Panc1 (cell line): ENCODE results near the gene POSTN. TPM values are rescaled to one million over a fixed set of nuclear protein-coding genes. Genes with fewer than 3 reads are reported as not detected.

Source experiments
- ATAC-seq: fragments of 200-7000 bp; cut with Tn5 transposase; 2 replicates; pipeline ENCODE4 v1.9.1; 2020; ENCODE audit warnings: mild to moderate bottlenecking, moderate library complexity
- Bru-seq: library from RNA; stranded (reverse); fragments of 400-500 nt; gene quantifications from one replicate; lab custom pipeline; 2021; lab: Mats Ljungman, UMichigan
- BruChase-seq, 2 experiments: library from RNA; stranded (reverse); fragments of 400-500 nt; gene quantifications; one replicate each; lab custom pipeline; 2021; lab: Mats Ljungman, UMichigan
- BruUV-seq: library from RNA; stranded (reverse); fragments of 400-500 nt; replicated peaks from 2 replicates; lab custom pipeline; 2021; lab: Mats Ljungman, UMichigan
- CTCF ChIA-PET: fragments of 300-600 bp; sonication (Branson Sonifier 250); formaldehyde crosslinking; loops from one replicate; lab custom pipeline; 2022; ENCODE audit warnings: antibody characterized with exemption; lab: Charles Lee
- POLR2A ChIA-PET: fragments of 300-600 bp; sonication (Branson Sonifier 250); formaldehyde crosslinking; loops from one replicate; lab custom pipeline; 2022; ENCODE audit warnings: antibody characterized with exemption; lab: Charles Lee
- DNase-seq: peaks from one replicate; pipeline ENCODE4 v3.0.0-alpha.2; 2010; ENCODE audit warnings: low read depth, low spot score
- H3K27ac ChIP-seq: 2 replicates; pipeline ENCODE4 v1.5.1; 2011; ENCODE audit warnings: mild to moderate bottlenecking, low read length, inconsistent platforms
- H3K27me3 ChIP-seq: fragments of 200-500 bp; sonication (Bioruptor generic); 2 replicates; pipeline ENCODE4 v1.6.0; 2014; ENCODE audit warnings: low read length, inconsistent platforms; ENCODE audit not compliant: control insufficient read depth, insufficient read depth
- H3K36me3 ChIP-seq: fragments of 200-500 bp; sonication (Bioruptor generic); 2 replicates; pipeline ENCODE4 v1.5.1; 2014; ENCODE audit warnings: inconsistent platforms, mild to moderate bottlenecking, low read length, moderate library complexity; ENCODE audit not compliant: control insufficient read depth, insufficient read depth
- H3K4me1 ChIP-seq: 2 replicates; pipeline ENCODE4 v1.5.1; 2011; ENCODE audit warnings: inconsistent platforms, mild to moderate bottlenecking, low read length, moderate library complexity; ENCODE audit not compliant: control insufficient read depth, insufficient read depth
- H3K4me3 ChIP-seq, 2 experiments: 2 replicates each; pipeline ENCODE4 v1.5.1; 2011 to 2012; ENCODE audit warnings: low read depth in 2 of 2, low read length in 2 of 2, mild to moderate bottlenecking in 2 of 2, inconsistent platforms in 1 of 2, moderate library complexity in 1 of 2
- H3K9me3 ChIP-seq: fragments of 200-500 bp; sonication (Bioruptor generic); 2 replicates; pipeline ENCODE4 v1.5.1; 2014; ENCODE audit warnings: low read depth, mild to moderate bottlenecking, inconsistent platforms, low read length, moderate library complexity; ENCODE audit not compliant: control insufficient read depth, insufficient read depth
- CTCF ChIP-seq: fragments of 450-650 bp; IDR thresholded peaks from 2 replicates; pipeline ENCODE4 v1.5.1; 2017; ENCODE audit warnings: mild to moderate bottlenecking
- POLR2AphosphoS5 ChIP-seq: IDR thresholded peaks from 2 replicates; pipeline ENCODE4 v1.6.1; 2012; ENCODE audit warnings: mild to moderate bottlenecking, low read depth, low read length, moderate library complexity
- REST ChIP-seq, 2 experiments: IDR thresholded peaks; 2 replicates each; pipeline ENCODE4 v1.6.1; 2011 to 2012; ENCODE audit warnings: low read depth in 2 of 2, control low read depth in 1 of 2, low read length in 1 of 2, mild to moderate bottlenecking in 1 of 2, moderate library complexity in 1 of 2; ENCODE audit not compliant: insufficient read depth in 1 of 2
- SIN3A ChIP-seq: IDR thresholded peaks from 2 replicates; pipeline ENCODE4 v1.6.1; 2012; ENCODE audit warnings: low read depth, mild to moderate bottlenecking, low read length, moderate library complexity, borderline replicate concordance; ENCODE audit not compliant: insufficient read depth
- TCF7L2 ChIP-seq: IDR thresholded peaks from 2 replicates; pipeline ENCODE4 v1.6.1; 2011; ENCODE audit warnings: mild to moderate bottlenecking, low read depth, low read length, inconsistent platforms
- in situ Hi-C: cut with HindIII; loops from 2 replicates; pipeline ENCODE4 v1.10.0; 2016; ENCODE audit warnings: low sequenced_read_pairs, low pct_unique_long_range_greater_than_20kb
- intact Hi-C: fragments of 100-400 bp; cut with micrococcal nuclease; formaldehyde crosslinking; loops from one replicate; pipeline ENCODE4 v1.10.0; 2022; ENCODE audit not compliant: unreplicated experiment
- long read RNA-seq: library from polyadenylated mRNA; unstranded; transcript quantifications from one replicate; pipeline ENCODE4 v2.0.0, GENCODE V29; 2021; ENCODE audit not compliant: unreplicated experiment
- polyA plus RNA-seq: library from polyadenylated mRNA; unstranded; fragments of >200 nt; gene quantifications from one replicate; pipeline ENCODE4 v1.2.1, GENCODE V29; 2012; ENCODE audit warnings: missing spikeins; ENCODE audit not compliant: insufficient read length
- total RNA-seq: library from RNA; stranded (reverse); gene quantifications from one replicate; pipeline ENCODE4 v1.2.1, GENCODE V29; 2021; ENCODE audit not compliant: unreplicated experiment

POSTN gene
- 0.08 TPM for total RNA-seq
- not detected for polyA plus RNA-seq
- Bru-seq, nascent RNA = percentile 3 among the genes with signal in this experiment
- BruChase-seq, experiment 1, labeled RNA remaining after a 2-hour chase = percentile 5 among the genes with signal in this experiment
- percentile 3 among the genes with signal in this experiment for BruChase-seq, experiment 2, labeled RNA remaining after a 6-hour chase
- long read RNA-seq = 0 reads

- no peak within 1 kb of the TSS for H3K27ac ChIP-seq
- ATAC-seq = no peak
- no TSS peak for BruUV-seq
- no peaks in the 10 kb centered on the region for H3K36me3 ChIP-seq
- intact Hi-C loops = no loop called here
- CTCF ChIA-PET = no interaction called here
- DNase-seq = no peak
- no peaks in the 10 kb centered on the region for H3K4me1 ChIP-seq
- no peaks in the 10 kb centered on the region for H3K9me3 ChIP-seq
- in situ Hi-C loops = no loop called here
- POLR2A ChIA-PET = no interaction called here
- TF ChIP-seq POLR2AphosphoS5 = no peak
- TF ChIP-seq CTCF = no peak
- no peak for TF ChIP-seq REST (IDR thresholded peaks at IDR 0.05; ENCODE audit: insufficient read depth in 1 of 2, low read depth in 2 of 2, low read length in 1 of 2)
- TF ChIP-seq SIN3A = no peak
- TF ChIP-seq TCF7L2 = no peak
- H3K27me3 ChIP-seq = no peaks in the 10 kb centered on the region
- H3K4me3 ChIP-seq = peak within 1 kb of the TSS in 1 of 2 experiments; percentile 17; a peak in 1 of 4 replicates
These were observed at the start of gene POSTN for GRCh38 chr13:37598597-37598996. TSS of gene POSTN (minus strand) at chr13:37598768. CDS start at chr13:37598726, 42 bp downstream.

GRCh38 chr13:37647031-37647650, 48.6 kb upstream of the POSTN start:
- H3K4me1 ChIP-seq = no peaks in the 10 kb centered on the region
- ATAC-seq (no peak), DNase-seq (no peak)
- ChIA-PET CTCF (no interaction called here), POLR2A (no interaction called here)
- H3K9me3 ChIP-seq = no peaks in the 10 kb centered on the region
- in situ Hi-C loops = no loop called here
- H3K27ac ChIP-seq = no peak overlapping the region
- H3K4me3 ChIP-seq = no peak overlapping the region
- H3K27me3 ChIP-seq = no peaks in the 10 kb centered on the region
- no peaks in the 10 kb centered on the region for H3K36me3 ChIP-seq
- intact Hi-C loops = no loop called here
- TF ChIP-seq SIN3A (no peak), POLR2AphosphoS5 (no peak), CTCF (no peak), REST (IDR thresholded peaks at IDR 0.05; ENCODE audit: insufficient read depth in 1 of 2, low read depth in 2 of 2, low read length in 1 of 2) (no peak), TCF7L2 (no peak)
- BruUV-seq = no TSS peak
